Skeletal muscle tissue (tissue), 4 donors: Measurements from ENCODE around the gene CTNND2. TPM values are rescaled to one million over a fixed set of nuclear protein-coding genes. Genes with fewer than 3 reads are reported as not detected.
"Not testable (repeated sequence)": the region's sequence is repeated elsewhere in the genome, so short reads cannot be mapped to it uniquely, and the experiment has no call there.

Source experiments
- H3K27ac ChIP-seq: one replicate; pipeline ENCODE4 v1.7.0; 2013; ENCODE audit warnings: mild to moderate bottlenecking, low read depth, low read length, inconsistent platforms
- H3K27me3 ChIP-seq, 3 donors: one replicate each; pipeline ENCODE4 v1.7.0; 2013; ENCODE audit warnings: low read length in 3 of 3; ENCODE audit not compliant: control insufficient read depth in 3 of 3, insufficient read depth in 3 of 3
- H3K36me3 ChIP-seq, 3 donors: one replicate each; pipeline ENCODE4 v1.7.0; 2013; ENCODE audit warnings: low read length in 3 of 3; ENCODE audit not compliant: control insufficient read depth in 3 of 3, insufficient read depth in 3 of 3
- H3K4me1 ChIP-seq, 3 donors: one replicate each; pipeline ENCODE4 v1.7.0; 2013; ENCODE audit warnings: low read length in 3 of 3, mild to moderate bottlenecking in 3 of 3; ENCODE audit not compliant: control insufficient read depth in 3 of 3, insufficient read depth in 3 of 3
- H3K4me3 ChIP-seq, 3 donors: one replicate each; pipeline ENCODE4 v1.7.0; 2013; ENCODE audit warnings: low read length in 3 of 3
- H3K9ac ChIP-seq, 3 donors: one replicate each; pipeline ENCODE4 v1.7.0; 2013; ENCODE audit warnings: low read length in 3 of 3, mild to moderate bottlenecking in 3 of 3, moderate library complexity in 2 of 3, low read depth in 1 of 3
- H3K9me3 ChIP-seq, 3 donors: one replicate each; pipeline ENCODE4 v1.7.0; 2013; ENCODE audit warnings: low read length in 3 of 3; ENCODE audit not compliant: control insufficient read depth in 3 of 3
- total RNA-seq: library from RNA; depleted of rRNA; stranded (reverse); fragments of >200 nt; gene quantifications from one replicate; pipeline ENCODE4 v1.2.3, GENCODE V29; 2014
- donor health status: Osteomylitis.

Gene CTNND2
- total RNA-seq, 1 donor from 2014 or later: 0.52 TPM

DNA sequence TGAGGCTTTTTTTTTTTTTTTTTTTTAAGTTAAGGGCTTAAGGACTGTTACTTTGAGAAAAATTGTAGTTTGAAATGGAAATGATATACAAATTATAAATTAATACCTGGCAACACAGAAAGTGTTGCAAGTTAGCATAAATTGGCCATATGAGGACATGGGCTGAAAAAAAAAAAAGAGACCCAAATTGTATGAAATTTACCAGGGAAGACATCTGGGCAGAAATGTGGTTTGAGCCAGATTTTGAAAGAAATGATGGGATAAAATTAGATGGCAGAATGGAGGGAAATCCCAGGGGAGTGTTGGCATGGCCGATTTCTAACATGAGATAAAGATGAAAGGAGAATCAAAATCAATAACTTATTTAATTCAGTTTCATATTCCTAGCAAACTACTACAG, 472.1 kb downstream of the CTNND2 start:
- H3K9ac ChIP-seq: no peak overlapping the region
- no peaks in the 10 kb centered on the region for H3K4me1 ChIP-seq
- H3K27me3 ChIP-seq: peaks cover 0 to 3% (median 0%) of the 10 kb centered on the region in 3 donors
- H3K36me3 ChIP-seq: no peaks in the 10 kb centered on the region
- H3K27ac ChIP-seq: no peak overlapping the region
- H3K9me3 ChIP-seq: no peaks in the 10 kb centered on the region
- H3K4me3 ChIP-seq: no peak overlapping the region

DNA sequence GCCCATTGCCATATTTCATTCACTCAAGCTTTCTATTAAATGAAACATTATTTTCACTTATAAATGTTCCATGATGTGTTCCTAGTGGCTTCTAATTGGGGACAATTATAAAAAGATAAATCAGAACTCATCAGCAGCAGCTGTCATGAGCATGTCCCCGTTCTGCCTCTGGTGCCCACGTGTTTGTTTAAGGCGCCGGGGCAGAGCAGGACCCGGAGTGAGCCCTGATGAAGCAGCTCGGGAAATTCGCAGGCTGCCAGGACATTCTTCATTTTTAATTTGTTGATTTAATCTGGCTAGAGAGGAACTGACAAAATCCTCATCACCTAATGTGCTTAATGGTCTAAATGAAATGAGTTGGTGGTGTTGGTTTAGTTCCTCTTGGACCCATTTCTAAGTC, 475.0 kb downstream of the CTNND2 start:
- H3K4me3 ChIP-seq: no peak overlapping the region
- no peaks in the 10 kb centered on the region for H3K36me3 ChIP-seq
- no peak overlapping the region for H3K27ac ChIP-seq
- no peaks in the 10 kb centered on the region for H3K9me3 ChIP-seq
- no peak overlapping the region for H3K9ac ChIP-seq
- H3K4me1 ChIP-seq: no peaks in the 10 kb centered on the region
- H3K27me3 ChIP-seq: peaks cover 0 to 3% (median 0%) of the 10 kb centered on the region in 3 donors

DNA sequence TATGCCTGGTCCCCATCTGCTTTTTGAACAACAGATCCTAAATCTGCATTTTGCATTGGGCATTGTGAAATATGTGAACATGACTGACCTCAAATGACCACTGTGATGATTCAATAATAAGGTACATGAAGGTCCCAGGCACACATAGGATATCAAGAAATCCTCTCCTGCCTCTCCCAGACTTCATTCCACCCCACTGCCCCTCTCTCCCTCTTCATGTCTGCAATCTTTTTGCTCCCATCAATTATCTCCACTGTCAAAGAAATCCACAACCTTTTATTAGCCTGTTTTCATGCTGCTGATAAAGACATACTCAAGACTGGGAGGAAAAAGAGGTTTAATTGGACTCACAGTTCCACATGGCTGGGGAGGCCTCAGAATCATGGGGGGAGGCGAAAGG, 476.7 kb downstream of the CTNND2 start:
- peaks cover 0 to 3% (median 0%) of the 10 kb centered on the region in 3 donors for H3K27me3 ChIP-seq
- no peak overlapping the region for H3K4me3 ChIP-seq
- no peaks in the 10 kb centered on the region for H3K36me3 ChIP-seq
- no peak overlapping the region for H3K27ac ChIP-seq
- no peaks in the 10 kb centered on the region for H3K9me3 ChIP-seq
- no peak overlapping the region for H3K9ac ChIP-seq
- H3K4me1 ChIP-seq: no peaks in the 10 kb centered on the region

DNA sequence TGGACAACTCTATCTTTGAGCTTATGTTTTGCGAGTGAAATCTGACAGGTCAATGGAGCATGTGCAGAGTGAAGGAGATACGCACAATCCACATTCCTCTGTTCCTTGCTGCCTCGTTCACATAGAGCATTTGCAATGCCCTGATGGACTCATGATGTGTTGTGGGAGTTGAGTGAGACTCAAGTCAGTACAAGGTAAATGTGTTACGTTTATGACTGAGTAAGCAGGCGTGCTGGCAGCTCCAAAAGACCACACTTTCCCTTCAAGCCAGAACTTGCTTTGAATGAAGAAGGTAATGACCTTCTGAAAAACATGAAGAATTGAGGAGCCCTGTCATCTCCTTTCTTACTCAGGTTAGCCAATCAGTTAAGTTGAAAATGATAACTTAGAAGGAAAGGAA, 477.8 kb downstream of the CTNND2 start:
- Histone ChIP-seq H3K27me3 (peaks cover 0 to 3% (median 0%) of the 10 kb centered on the region in 3 donors), H3K27ac (no peak overlapping the region), H3K9ac (no peak overlapping the region), H3K4me1 (no peaks in the 10 kb centered on the region), H3K36me3 (no peaks in the 10 kb centered on the region), H3K9me3 (no peaks in the 10 kb centered on the region), H3K4me3 (no peak overlapping the region)

DNA sequence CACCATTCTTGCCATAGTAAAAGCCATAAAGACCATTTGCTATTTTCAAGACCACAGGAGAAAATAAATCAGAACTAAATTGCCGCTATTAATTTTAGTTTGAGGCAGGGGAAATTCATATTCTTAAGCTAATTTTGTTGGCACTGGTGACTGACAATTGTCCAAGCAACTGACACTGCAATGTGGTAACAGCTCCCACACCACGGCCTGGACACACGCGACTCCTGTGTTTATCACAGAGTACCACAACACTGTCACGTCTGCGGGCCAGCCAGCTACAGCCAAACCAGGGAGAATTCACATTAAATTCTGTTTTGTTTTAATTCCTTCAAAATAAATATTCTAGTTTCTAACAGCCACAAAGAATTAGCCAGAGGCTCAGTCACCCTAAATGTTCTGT, 481.9 kb downstream of the CTNND2 start:
- H3K4me1 ChIP-seq: no peaks in the 10 kb centered on the region
- no peaks in the 10 kb centered on the region for H3K27me3 ChIP-seq
- H3K9ac ChIP-seq: no peak overlapping the region

DNA sequence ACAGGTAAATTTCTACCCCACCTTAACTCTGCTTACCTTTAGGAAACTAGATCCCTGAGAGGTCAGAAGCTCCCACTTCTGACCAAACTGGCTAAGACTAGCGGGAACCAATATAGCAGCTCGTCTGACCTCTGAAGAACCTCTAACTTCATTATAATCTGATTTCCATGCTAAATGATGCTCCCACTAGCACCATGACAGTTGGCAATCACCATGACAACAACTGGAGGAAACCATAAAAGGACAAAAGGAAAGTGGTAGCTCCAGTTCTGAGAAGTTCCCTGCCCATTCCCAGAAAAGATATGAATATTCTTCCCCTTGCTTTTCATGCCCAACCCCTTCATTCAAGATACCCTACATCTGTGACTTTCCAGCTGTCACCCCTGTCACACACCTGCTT, 483.3 kb downstream of the CTNND2 start:
- Histone ChIP-seq H3K27ac (no peak overlapping the region), H3K36me3 (no peaks in the 10 kb centered on the region), H3K4me1 (no peaks in the 10 kb centered on the region), H3K27me3 (no peaks in the 10 kb centered on the region), H3K9me3 (peaks cover 0 to 4% (median 0%) of the 10 kb centered on the region in 3 donors), H3K9ac (no peak overlapping the region), H3K4me3 (no peak overlapping the region)

More for the DNA sequence above, 481.9 kb downstream of the CTNND2 start:
- no peak overlapping the region for H3K4me3 ChIP-seq
- H3K27ac ChIP-seq: no peak overlapping the region
- H3K36me3 ChIP-seq: no peaks in the 10 kb centered on the region
- H3K9me3 ChIP-seq: peaks cover 0 to 4% (median 0%) of the 10 kb centered on the region in 3 donors

DNA sequence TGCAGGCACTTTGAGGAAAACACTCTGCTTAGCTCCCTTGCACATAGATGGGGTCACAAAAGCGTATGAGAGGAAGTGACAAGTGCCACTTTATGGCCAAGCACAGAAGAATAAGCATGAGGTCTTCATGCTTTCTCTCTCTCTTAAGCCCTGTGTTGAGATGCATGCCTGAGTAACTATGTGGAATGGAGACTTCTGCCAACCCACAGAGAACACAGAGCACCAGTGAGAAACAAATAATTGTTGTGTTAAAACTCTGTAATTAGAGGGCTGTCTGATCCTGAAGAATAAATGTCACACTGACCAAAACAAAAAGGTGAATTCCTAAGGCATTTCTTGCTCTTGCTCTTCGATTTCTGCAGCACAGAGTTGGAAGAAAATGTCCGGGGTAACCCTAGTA, 488.5 kb downstream of the CTNND2 start:
- Histone ChIP-seq H3K27ac (no peak overlapping the region), H3K36me3 (no peaks in the 10 kb centered on the region), H3K4me3 (peak overlapping the region in 1 of 3 donors; percentile 11), H3K4me1 (no peaks in the 10 kb centered on the region), H3K9ac (no peak overlapping the region), H3K9me3 (peaks cover 0 to 4% (median 2%) of the 10 kb centered on the region in 3 donors), H3K27me3 (no peaks in the 10 kb centered on the region)

DNA sequence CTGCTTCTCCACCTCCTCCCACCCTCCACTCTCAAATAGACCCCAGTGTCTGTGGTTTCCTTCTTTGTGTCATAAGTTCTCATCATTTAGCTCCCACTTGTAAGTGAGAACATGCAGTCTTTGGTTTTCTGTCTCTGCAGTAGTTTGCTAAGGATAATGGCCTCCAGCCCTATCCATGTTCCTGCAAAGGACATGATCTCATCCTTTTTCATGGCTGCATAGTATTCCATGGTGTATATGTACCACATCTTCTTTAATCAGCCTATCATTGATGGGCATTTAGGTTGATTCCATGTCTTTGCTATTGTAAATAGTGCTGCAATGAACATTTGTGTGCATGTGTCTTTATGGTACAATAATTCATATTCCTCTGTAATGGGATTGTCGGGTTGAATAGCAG, 489.5 kb downstream of the CTNND2 start:
- not testable (repeated sequence) for H3K9me3 ChIP-seq, H3K9ac ChIP-seq, H3K4me1 ChIP-seq, H3K27ac ChIP-seq, H3K4me3 ChIP-seq, H3K36me3 ChIP-seq, H3K27me3 ChIP-seq

DNA sequence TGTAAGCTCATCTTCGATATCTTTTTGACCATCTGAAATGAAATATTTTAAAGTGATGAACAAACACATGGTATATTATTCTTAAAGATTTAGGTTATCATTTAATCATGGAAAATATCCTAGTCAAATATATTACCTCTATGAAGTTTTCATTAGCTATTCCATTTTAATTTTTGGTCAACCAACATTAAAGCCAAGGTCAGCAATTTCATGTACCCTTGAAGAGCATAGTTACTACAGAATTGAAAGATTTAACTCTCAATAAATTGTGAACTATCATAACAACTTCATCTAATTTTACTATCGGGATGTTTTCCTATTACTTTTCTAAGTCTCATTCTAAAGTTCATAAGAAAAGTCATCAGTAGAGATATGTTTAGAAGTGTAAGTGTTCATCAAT, 492.6 kb downstream of the CTNND2 start:
- no peaks in the 10 kb centered on the region for H3K27me3 ChIP-seq
- H3K9me3 ChIP-seq: peaks cover 0 to 4% (median 2%) of the 10 kb centered on the region in 3 donors
- H3K9ac ChIP-seq: no peak overlapping the region
- no peaks in the 10 kb centered on the region for H3K4me1 ChIP-seq
- no peak overlapping the region for H3K27ac ChIP-seq
- H3K4me3 ChIP-seq: no peak overlapping the region
- no peaks in the 10 kb centered on the region for H3K36me3 ChIP-seq

DNA sequence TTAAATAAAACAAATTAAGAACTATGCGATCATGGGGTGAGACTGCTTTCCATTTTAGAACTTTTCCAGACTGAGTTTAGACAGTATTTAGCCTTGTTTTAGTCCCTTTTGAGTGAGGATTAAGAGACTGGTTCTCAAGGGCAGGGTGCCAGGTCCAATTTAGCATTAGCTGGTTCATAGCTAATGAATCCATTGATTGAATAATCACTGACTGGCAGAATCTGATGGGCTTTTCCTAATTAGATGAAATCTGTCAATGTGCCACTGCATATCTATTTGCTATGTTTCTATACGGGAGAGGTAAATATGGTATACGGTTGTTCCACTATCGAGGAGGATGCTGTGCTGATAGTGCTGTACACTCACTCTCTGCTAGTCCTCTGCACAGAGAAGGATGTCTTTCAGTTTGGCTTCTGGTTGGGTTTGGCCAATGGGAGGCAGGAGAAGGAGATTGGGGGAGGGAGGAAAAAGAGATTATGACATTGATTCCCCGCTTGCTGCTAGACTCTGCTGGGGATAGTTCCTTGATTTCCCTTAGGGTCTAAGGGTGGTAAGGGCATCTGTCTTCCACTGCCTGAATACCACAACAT, 496.6 kb downstream of the CTNND2 start:
- no peak overlapping the region for H3K9ac ChIP-seq
- H3K9me3 ChIP-seq: no peaks in the 10 kb centered on the region
- no peaks in the 10 kb centered on the region for H3K36me3 ChIP-seq
- H3K27ac ChIP-seq: no peak overlapping the region
- H3K4me3 ChIP-seq: no peak overlapping the region
- no peaks in the 10 kb centered on the region for H3K4me1 ChIP-seq
- H3K27me3 ChIP-seq: no peaks in the 10 kb centered on the region
